ENCODE data around the gene TEDC1.

Gene TEDC1

GRCh38 chr14:105492971-105493871 lies 2.2 kb downstream of the TEDC1 start:
- H3K9me3 ChIP-seq (ENCODE audit: control insufficient read depth in 2 of 2, low read length in 2 of 2) = no peaks in the 10 kb centered on the region
- H3K4me1 ChIP-seq (ENCODE audit: control insufficient read depth in 2 of 2, insufficient read depth in 2 of 2, low read length in 2 of 2) = peaks cover 15 to 18% of the 10 kb centered on the region in 2 donors
- H3K9ac ChIP-seq (ENCODE audit: low read depth in 1 of 2, low read length in 2 of 2) = no peak overlapping the region
- H3K27ac ChIP-seq (ENCODE audit: low read depth in 2 of 2, low read length in 2 of 2) = no peak overlapping the region
- H3K36me3 ChIP-seq (ENCODE audit: control insufficient read depth in 2 of 2, insufficient read depth in 2 of 2, low read length in 2 of 2) = no peaks in the 10 kb centered on the region
- no peaks in the 10 kb centered on the region for H3K27me3 ChIP-seq (ENCODE audit: control insufficient read depth in 2 of 2, insufficient read depth in 2 of 2, low read length in 2 of 2)
- H3K4me3 ChIP-seq (ENCODE audit: low read length in 2 of 2) = no peak overlapping the region

GRCh38 chr14:105493921-105494605 lies 3.0 kb downstream of the TEDC1 start:
- no peaks in the 10 kb centered on the region for H3K9me3 ChIP-seq (ENCODE audit: control insufficient read depth in 2 of 2, low read length in 2 of 2)
- no peak overlapping the region for H3K4me3 ChIP-seq (ENCODE audit: low read length in 2 of 2)
- H3K27me3 ChIP-seq (ENCODE audit: control insufficient read depth in 2 of 2, insufficient read depth in 2 of 2, low read length in 2 of 2) = no peaks in the 10 kb centered on the region
- H3K9ac ChIP-seq (ENCODE audit: low read depth in 1 of 2, low read length in 2 of 2) = no peak overlapping the region
- H3K36me3 ChIP-seq (ENCODE audit: control insufficient read depth in 2 of 2, insufficient read depth in 2 of 2, low read length in 2 of 2) = no peaks in the 10 kb centered on the region
- H3K4me1 ChIP-seq (ENCODE audit: control insufficient read depth in 2 of 2, insufficient read depth in 2 of 2, low read length in 2 of 2) = peaks cover 7 to 10% of the 10 kb centered on the region in 2 donors
- no peak overlapping the region for H3K27ac ChIP-seq (ENCODE audit: low read depth in 2 of 2, low read length in 2 of 2)

GRCh38 chr14:105494606-105494929 lies 3.5 kb downstream of the TEDC1 start:
- Histone ChIP-seq H3K27me3 (ENCODE audit: control insufficient read depth in 2 of 2, insufficient read depth in 2 of 2, low read length in 2 of 2) (no peaks in the 10 kb centered on the region), H3K9ac (ENCODE audit: low read depth in 1 of 2, low read length in 2 of 2) (no peak overlapping the region), H3K36me3 (ENCODE audit: control insufficient read depth in 2 of 2, insufficient read depth in 2 of 2, low read length in 2 of 2) (no peaks in the 10 kb centered on the region), H3K4me1 (ENCODE audit: control insufficient read depth in 2 of 2, insufficient read depth in 2 of 2, low read length in 2 of 2) (peaks cover 2 to 5% of the 10 kb centered on the region in 2 donors), H3K27ac (ENCODE audit: low read depth in 2 of 2, low read length in 2 of 2) (no peak overlapping the region), H3K9me3 (ENCODE audit: control insufficient read depth in 2 of 2, low read length in 2 of 2) (no peaks in the 10 kb centered on the region), H3K4me3 (ENCODE audit: low read length in 2 of 2) (no peak overlapping the region)

GRCh38 chr14:105495101-105495989 lies 4.3 kb downstream of the TEDC1 start:
- Histone ChIP-seq H3K27ac (ENCODE audit: low read depth in 2 of 2, low read length in 2 of 2) (no peak overlapping the region), H3K4me1 (ENCODE audit: control insufficient read depth in 2 of 2, insufficient read depth in 2 of 2, low read length in 2 of 2) (peaks cover 0 to 5% of the 10 kb centered on the region in 2 donors), H3K9ac (ENCODE audit: low read depth in 1 of 2, low read length in 2 of 2) (no peak overlapping the region), H3K27me3 (ENCODE audit: control insufficient read depth in 2 of 2, insufficient read depth in 2 of 2, low read length in 2 of 2) (no peaks in the 10 kb centered on the region), H3K9me3 (ENCODE audit: control insufficient read depth in 2 of 2, low read length in 2 of 2) (no peaks in the 10 kb centered on the region), H3K36me3 (ENCODE audit: control insufficient read depth in 2 of 2, insufficient read depth in 2 of 2, low read length in 2 of 2) (no peaks in the 10 kb centered on the region), H3K4me3 (ENCODE audit: low read length in 2 of 2) (no peak overlapping the region)

- Histone ChIP-seq H3K27ac (ENCODE audit: low read depth in 2 of 2, low read length in 2 of 2) (no peak overlapping the region), H3K27me3 (ENCODE audit: control insufficient read depth in 2 of 2, insufficient read depth in 2 of 2, low read length in 2 of 2) (no peaks in the 10 kb centered on the region), H3K36me3 (ENCODE audit: control insufficient read depth in 2 of 2, insufficient read depth in 2 of 2, low read length in 2 of 2) (no peaks in the 10 kb centered on the region), H3K4me1 (ENCODE audit: control insufficient read depth in 2 of 2, insufficient read depth in 2 of 2, low read length in 2 of 2) (peaks cover 0 to 5% of the 10 kb centered on the region in 2 donors), H3K4me3 (ENCODE audit: low read length in 2 of 2) (no peak overlapping the region), H3K9ac (ENCODE audit: low read depth in 1 of 2, low read length in 2 of 2) (no peak overlapping the region), H3K9me3 (ENCODE audit: control insufficient read depth in 2 of 2, low read length in 2 of 2) (no peaks in the 10 kb centered on the region)
Observed at GRCh38 chr14:105495990-105496830, 5.2 kb downstream of the TEDC1 start.

- Histone ChIP-seq H3K4me1 (ENCODE audit: control insufficient read depth in 2 of 2, insufficient read depth in 2 of 2, low read length in 2 of 2) (peaks cover 0 to under 1% of the 10 kb centered on the region in 2 donors), H3K9me3 (ENCODE audit: control insufficient read depth in 2 of 2, low read length in 2 of 2) (no peaks in the 10 kb centered on the region), H3K27me3 (ENCODE audit: control insufficient read depth in 2 of 2, insufficient read depth in 2 of 2, low read length in 2 of 2) (no peaks in the 10 kb centered on the region), H3K36me3 (ENCODE audit: control insufficient read depth in 2 of 2, insufficient read depth in 2 of 2, low read length in 2 of 2) (no peaks in the 10 kb centered on the region), H3K9ac (ENCODE audit: low read depth in 1 of 2, low read length in 2 of 2) (no peak overlapping the region), H3K27ac (ENCODE audit: low read depth in 2 of 2, low read length in 2 of 2) (no peak overlapping the region), H3K4me3 (ENCODE audit: low read length in 2 of 2) (no peak overlapping the region)
Observed at GRCh38 chr14:105496831-105497591, 6.0 kb downstream of the TEDC1 start.

- Histone ChIP-seq H3K4me1 (ENCODE audit: control insufficient read depth in 2 of 2, insufficient read depth in 2 of 2, low read length in 2 of 2) (no peaks in the 10 kb centered on the region), H3K9ac (ENCODE audit: low read depth in 1 of 2, low read length in 2 of 2) (no peak overlapping the region), H3K36me3 (ENCODE audit: control insufficient read depth in 2 of 2, insufficient read depth in 2 of 2, low read length in 2 of 2) (no peaks in the 10 kb centered on the region), H3K9me3 (ENCODE audit: control insufficient read depth in 2 of 2, low read length in 2 of 2) (no peaks in the 10 kb centered on the region), H3K27ac (ENCODE audit: low read depth in 2 of 2, low read length in 2 of 2) (no peak overlapping the region), H3K4me3 (ENCODE audit: low read length in 2 of 2) (no peak overlapping the region), H3K27me3 (ENCODE audit: control insufficient read depth in 2 of 2, insufficient read depth in 2 of 2, low read length in 2 of 2) (no peaks in the 10 kb centered on the region)
Observed at GRCh38 chr14:105497671-105498429, 6.8 kb downstream of the TEDC1 start.

GRCh38 chr14:105498430-105499255 lies 7.6 kb downstream of the TEDC1 start:
- H3K9ac ChIP-seq (ENCODE audit: low read depth in 1 of 2, low read length in 2 of 2) = no peak overlapping the region
- H3K36me3 ChIP-seq (ENCODE audit: control insufficient read depth in 2 of 2, insufficient read depth in 2 of 2, low read length in 2 of 2) = no peaks in the 10 kb centered on the region
- H3K4me1 ChIP-seq (ENCODE audit: control insufficient read depth in 2 of 2, insufficient read depth in 2 of 2, low read length in 2 of 2) = no peaks in the 10 kb centered on the region
- no peak overlapping the region for H3K27ac ChIP-seq (ENCODE audit: low read depth in 2 of 2, low read length in 2 of 2)
- no peaks in the 10 kb centered on the region for H3K9me3 ChIP-seq (ENCODE audit: control insufficient read depth in 2 of 2, low read length in 2 of 2)
- no peaks in the 10 kb centered on the region for H3K27me3 ChIP-seq (ENCODE audit: control insufficient read depth in 2 of 2, insufficient read depth in 2 of 2, low read length in 2 of 2)
- H3K4me3 ChIP-seq (ENCODE audit: low read length in 2 of 2) = no peak overlapping the region

All from mucosa of rectum (tissue), 2 donors.